Measurements from ENCODE around the gene FCRL3.
"Not testable (repeated sequence)": the region's sequence is repeated elsewhere in the genome, so short reads cannot be mapped to it uniquely, and the experiment has no call there.

The FCRL3 gene, protein sequence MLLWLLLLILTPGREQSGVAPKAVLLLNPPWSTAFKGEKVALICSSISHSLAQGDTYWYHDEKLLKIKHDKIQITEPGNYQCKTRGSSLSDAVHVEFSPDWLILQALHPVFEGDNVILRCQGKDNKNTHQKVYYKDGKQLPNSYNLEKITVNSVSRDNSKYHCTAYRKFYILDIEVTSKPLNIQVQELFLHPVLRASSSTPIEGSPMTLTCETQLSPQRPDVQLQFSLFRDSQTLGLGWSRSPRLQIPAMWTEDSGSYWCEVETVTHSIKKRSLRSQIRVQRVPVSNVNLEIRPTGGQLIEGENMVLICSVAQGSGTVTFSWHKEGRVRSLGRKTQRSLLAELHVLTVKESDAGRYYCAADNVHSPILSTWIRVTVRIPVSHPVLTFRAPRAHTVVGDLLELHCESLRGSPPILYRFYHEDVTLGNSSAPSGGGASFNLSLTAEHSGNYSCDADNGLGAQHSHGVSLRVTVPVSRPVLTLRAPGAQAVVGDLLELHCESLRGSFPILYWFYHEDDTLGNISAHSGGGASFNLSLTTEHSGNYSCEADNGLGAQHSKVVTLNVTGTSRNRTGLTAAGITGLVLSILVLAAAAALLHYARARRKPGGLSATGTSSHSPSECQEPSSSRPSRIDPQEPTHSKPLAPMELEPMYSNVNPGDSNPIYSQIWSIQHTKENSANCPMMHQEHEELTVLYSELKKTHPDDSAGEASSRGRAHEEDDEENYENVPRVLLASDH

DNA sequence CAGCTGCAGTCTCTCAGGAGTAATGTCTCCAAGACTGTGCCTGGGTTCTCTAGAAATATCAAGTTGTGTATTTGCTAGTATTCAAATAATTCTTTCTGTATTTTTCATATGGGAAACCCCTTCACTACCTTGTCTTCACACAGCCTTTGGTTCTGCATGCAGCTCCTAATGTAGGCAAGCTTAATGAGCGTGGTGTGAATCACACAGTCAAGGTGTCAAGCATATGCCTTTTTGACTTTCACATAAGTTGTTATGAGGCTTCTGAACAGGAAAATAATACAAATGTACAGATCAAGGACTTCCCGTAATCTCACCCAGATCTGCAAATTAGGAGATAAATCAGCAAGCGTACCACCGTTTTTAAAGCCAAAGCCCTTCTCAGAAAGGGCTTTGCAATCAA, at the start of gene FCRL3:
TSS of gene FCRL3 (minus strand) at position 38 of the 400 bp plus-strand sequence. CDS start 280 bp downstream, outside the sequence.
- Histone ChIP-seq H3K4me3 (no peak within 1 kb of the TSS), H3K36me3 (no peaks in the 10 kb centered on the region), H3K27ac (no peak within 1 kb of the TSS), H3K27me3 (no peaks in the 10 kb centered on the region), H3K9me3 (no peaks in the 10 kb centered on the region), H3K4me1 (no peaks in the 10 kb centered on the region)
- TF ChIP-seq, protein P1, sequence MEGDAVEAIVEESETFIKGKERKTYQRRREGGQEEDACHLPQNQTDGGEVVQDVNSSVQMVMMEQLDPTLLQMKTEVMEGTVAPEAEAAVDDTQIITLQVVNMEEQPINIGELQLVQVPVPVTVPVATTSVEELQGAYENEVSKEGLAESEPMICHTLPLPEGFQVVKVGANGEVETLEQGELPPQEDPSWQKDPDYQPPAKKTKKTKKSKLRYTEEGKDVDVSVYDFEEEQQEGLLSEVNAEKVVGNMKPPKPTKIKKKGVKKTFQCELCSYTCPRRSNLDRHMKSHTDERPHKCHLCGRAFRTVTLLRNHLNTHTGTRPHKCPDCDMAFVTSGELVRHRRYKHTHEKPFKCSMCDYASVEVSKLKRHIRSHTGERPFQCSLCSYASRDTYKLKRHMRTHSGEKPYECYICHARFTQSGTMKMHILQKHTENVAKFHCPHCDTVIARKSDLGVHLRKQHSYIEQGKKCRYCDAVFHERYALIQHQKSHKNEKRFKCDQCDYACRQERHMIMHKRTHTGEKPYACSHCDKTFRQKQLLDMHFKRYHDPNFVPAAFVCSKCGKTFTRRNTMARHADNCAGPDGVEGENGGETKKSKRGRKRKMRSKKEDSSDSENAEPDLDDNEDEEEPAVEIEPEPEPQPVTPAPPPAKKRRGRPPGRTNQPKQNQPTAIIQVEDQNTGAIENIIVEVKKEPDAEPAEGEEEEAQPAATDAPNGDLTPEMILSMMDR (IDR thresholded peaks at IDR 0.05), result no peak
- DNase-seq, result no peak
- intact Hi-C loops (cut with DNase I; ENCODE audit: low total_unique reads), result no loop called here

DNA sequence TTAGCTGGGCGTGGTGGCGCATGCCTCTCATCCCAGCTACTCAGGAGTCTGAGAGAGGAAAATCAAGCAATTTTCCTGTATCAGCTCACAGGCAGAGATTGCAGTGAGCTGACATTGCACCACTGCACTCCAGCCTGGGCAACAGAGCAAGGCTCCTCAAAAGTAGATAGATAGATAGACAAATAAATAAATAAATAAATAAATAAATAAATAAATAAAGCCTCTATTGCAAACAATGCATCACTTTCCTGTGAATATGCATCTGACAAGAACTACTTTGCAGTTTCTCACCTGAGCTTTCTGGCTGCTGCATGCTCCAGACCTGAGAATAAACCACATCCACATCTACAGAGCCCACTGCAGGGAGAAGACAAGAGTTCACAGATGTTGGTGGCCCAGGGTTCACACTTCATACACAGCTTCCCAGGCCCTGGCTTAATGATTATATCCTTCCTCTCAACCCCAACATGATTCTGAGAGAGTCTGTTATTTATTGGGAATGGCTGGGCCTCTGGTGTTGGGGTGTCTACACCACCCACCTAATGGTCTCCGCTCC, 47.8 kb upstream of the FCRL3 start:
- no peaks in the 10 kb centered on the region for H3K9me3 ChIP-seq
- no peak overlapping the region for H3K27ac ChIP-seq
- H3K4me1 ChIP-seq, result no peaks in the 10 kb centered on the region
- H3K27me3 ChIP-seq, result no peaks in the 10 kb centered on the region
- H3K36me3 ChIP-seq, result no peaks in the 10 kb centered on the region
- intact Hi-C loops (cut with DNase I; ENCODE audit: low total_unique reads), result no loop called here
- TF ChIP-seq, protein P1 (IDR thresholded peaks at IDR 0.05), result no peak
- H3K4me3 ChIP-seq, result no peak overlapping the region
- no peak for DNase-seq

DNA sequence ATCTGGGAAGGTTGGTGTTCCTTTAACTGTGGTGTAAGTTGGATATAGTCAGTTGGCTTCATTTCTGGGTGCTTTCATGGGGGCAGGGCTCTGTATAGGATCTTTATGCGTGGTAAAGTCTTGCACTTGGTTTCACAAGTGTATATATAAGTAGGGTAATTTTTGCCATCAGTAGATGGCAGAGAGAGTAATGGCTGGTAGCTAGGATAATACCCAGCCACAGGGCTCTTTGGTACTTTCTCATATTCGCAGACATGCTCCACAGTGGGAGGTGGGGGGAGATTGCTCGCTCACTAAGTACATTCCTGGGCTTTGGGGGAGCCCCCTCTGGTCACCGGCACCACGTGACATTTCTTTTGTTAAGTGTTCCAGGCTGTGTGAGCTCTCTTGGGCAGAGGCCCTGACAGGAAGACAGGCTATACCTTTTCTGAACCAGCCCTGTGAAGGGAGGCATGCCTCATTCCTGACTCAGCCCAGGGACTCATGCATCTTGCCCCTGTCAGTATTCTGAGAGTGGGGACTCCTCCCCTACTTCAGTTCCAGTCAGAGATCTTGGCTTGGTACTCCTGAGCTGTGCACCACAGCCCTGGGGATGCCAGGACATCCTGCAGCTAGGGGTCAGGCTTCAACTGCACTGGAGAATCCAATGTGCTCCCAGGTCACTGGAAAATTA, 38.8 kb upstream of the FCRL3 start:
- intact Hi-C loops (cut with DNase I; ENCODE audit: low total_unique reads), result no loop called here
- TF ChIP-seq, protein P1 (IDR thresholded peaks at IDR 0.05), result no peak
- H3K36me3 ChIP-seq, result no peaks in the 10 kb centered on the region
- no peak overlapping the region for H3K27ac ChIP-seq
- no peak overlapping the region for H3K4me3 ChIP-seq
- H3K4me1 ChIP-seq, result no peaks in the 10 kb centered on the region
- no peak for DNase-seq
- no peaks in the 10 kb centered on the region for H3K27me3 ChIP-seq
- H3K9me3 ChIP-seq, result no peaks in the 10 kb centered on the region

DNA sequence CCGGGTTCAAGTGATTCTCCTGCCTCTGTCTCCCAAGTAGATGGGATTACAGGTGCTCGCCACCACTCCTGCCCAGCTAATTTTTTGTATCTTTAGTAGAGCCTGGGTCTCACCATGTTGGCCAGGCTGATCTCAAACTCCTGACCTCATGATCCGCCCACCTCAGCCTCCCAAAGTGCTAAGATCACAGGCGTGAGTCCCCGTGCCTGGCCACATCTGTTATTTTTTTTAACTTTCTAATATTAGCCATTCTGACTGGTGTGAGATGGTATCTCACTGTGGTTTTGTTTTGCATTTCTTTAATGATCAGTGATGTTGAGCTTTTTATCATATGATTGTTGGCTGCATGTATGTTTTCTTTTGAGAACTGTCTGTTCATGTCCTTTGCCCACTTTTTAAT, 35.4 kb upstream of the FCRL3 start:
- H3K4me3 ChIP-seq; H3K4me1 ChIP-seq; H3K36me3 ChIP-seq; intact Hi-C loops (cut with DNase I; ENCODE audit: low total_unique reads); H3K27me3 ChIP-seq; H3K9me3 ChIP-seq; DNase-seq; H3K27ac ChIP-seq: not testable (repeated sequence)

DNA sequence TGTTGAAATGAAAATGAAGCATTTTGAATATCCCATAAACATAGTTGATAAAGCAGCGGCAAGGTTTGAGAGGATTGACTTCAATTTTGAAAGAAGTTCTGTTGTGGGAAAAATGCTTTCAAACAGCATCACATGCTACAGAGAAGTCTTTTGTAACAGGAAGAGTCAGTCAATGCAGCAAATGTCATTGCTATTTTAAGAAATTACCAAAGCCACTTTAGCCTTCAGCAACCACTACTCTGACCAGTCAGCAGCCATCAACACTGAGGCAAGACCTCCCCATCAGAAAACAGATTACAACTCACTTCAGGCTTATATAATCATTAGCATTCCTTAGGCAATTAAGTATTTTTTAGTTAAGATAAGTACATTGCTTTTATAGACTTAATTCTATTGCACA, 33.8 kb upstream of the FCRL3 start:
- Histone ChIP-seq H3K36me3 (no peaks in the 10 kb centered on the region), H3K4me1 (no peaks in the 10 kb centered on the region), H3K9me3 (no peaks in the 10 kb centered on the region), H3K27me3 (no peaks in the 10 kb centered on the region), H3K27ac (no peak overlapping the region), H3K4me3 (no peak overlapping the region)
- TF ChIP-seq, protein P1 (IDR thresholded peaks at IDR 0.05), result no peak
- DNase-seq, result no peak
- intact Hi-C loops (cut with DNase I; ENCODE audit: low total_unique reads), result no loop called here

All from tibial artery (tissue), 4 donors.